GM23248 (cell line): ENCODE results near the gene TRIM38.

Experiments used
- EZH2 ChIP-seq: fragments of 200-600 bp; sonication (generic); IDR thresholded peaks from 2 replicates; pipeline ENCODE4 v1.6.1; 2018; ENCODE audit warnings: antibody characterized with exemption, mild to moderate bottlenecking; ENCODE audit not compliant: insufficient read depth, poor library complexity, severe bottlenecking
- EZH2phosphoT487 ChIP-seq: fragments of 200-600 bp; sonication (generic); IDR thresholded peaks from 2 replicates; pipeline ENCODE4 v1.6.1; 2018; ENCODE audit warnings: antibody characterized with exemption, moderate library complexity, mild to moderate bottlenecking, low read depth; ENCODE audit not compliant: insufficient read depth

DNA sequence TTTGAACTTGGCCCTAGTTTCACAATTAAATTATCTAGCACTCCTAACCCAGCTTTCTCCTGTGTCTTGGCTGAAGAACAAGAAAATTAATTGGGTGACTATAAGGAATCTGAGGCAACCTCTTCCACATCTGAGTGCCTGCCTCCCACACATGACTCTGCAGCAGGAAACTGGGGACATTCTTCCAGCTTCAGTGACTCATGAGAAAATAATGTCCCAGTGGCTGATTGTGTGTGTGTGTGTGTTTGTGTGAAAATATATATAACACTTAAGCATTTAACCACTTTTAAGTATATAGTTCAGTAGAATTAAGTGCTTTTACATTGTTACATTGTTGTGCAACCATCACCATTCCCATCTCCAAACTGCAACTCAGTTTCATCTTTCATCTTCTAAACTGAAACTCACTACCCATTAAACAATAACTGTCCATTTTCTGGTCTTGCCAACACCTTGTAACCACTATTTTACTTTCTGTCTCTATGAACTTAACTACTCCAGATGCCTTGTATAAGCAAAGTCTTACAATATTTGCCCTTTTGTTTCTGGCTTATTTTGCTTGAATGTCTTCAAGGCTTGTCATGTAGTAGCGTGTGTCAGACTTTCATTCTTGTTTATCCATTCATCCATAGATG is 8.7 kb downstream of the TRIM38 start:
- TF ChIP-seq EZH2phosphoT487 (no peak), EZH2 (no peak)
